Ascending aorta (tissue), 2 donors: ENCODE results near the gene XIRP2. TPM values are rescaled to one million over a fixed set of nuclear protein-coding genes. Genes with fewer than 3 reads are reported as not detected.

Source experiments
- DNase-seq, 2 donors: peaks; one replicate each; pipeline ENCODE4 v3.0.0-alpha.2; 2019; ENCODE audit warnings: low spot score in 2 of 2
- H3K27ac ChIP-seq, 2 donors: fragments of 200-600 bp; sonication (generic); one replicate each; pipeline ENCODE4 v1.5.1; 2016 to 2017; ENCODE audit warnings: mild to moderate bottlenecking in 1 of 2
- H3K27me3 ChIP-seq: fragments of 200-600 bp; sonication (generic); one replicate; pipeline ENCODE4 v1.5.1; 2017
- H3K36me3 ChIP-seq, 2 donors: fragments of 200-600 bp; sonication (generic); one replicate each; pipeline ENCODE4 v1.5.1; 2016
- H3K4me1 ChIP-seq, 2 donors: fragments of 200-600 bp; sonication (generic); one replicate each; pipeline ENCODE4 v1.5.1; 2016 to 2017; ENCODE audit warnings: mild to moderate bottlenecking in 1 of 2
- H3K4me3 ChIP-seq, 2 donors: fragments of 200-600 bp; sonication (generic); one replicate each; pipeline ENCODE4 v1.5.1; 2016 to 2017; ENCODE audit warnings: mild to moderate bottlenecking in 1 of 2
- H3K9me3 ChIP-seq, 2 donors: fragments of 200-600 bp; sonication (generic); one replicate each; pipeline ENCODE4 v1.5.1; 2016
- CTCF ChIP-seq, 3 experiments: fragments of 200-600 bp in 2 of 3; fragments of 450-650 bp in 1 of 3; sonication (generic) in 2 of 3; IDR thresholded peaks; one replicate each; pipeline ENCODE4 v1.5.1; 2016 to 2019; ENCODE audit warnings: antibody characterized with exemption in 3 of 3, mild to moderate bottlenecking in 1 of 3, moderate library complexity in 1 of 3
- intact Hi-C: fragments of 100-400 bp; cut with DNase I; formaldehyde crosslinking; loops from one replicate; pipeline ENCODE4 v1.15.1; 2023
- total RNA-seq: library from RNA; depleted of rRNA; stranded (reverse); fragments of >200 nt; gene quantifications from one replicate; pipeline ENCODE4 v1.1.0, GENCODE V29; 2016

The XIRP2 gene
- total RNA-seq, 1 donor from 2014 or later, result 1.2 TPM

GRCh38 chr2:167114018-167114417, 225.7 kb downstream of the XIRP2 start:
- no peaks in the 10 kb centered on the region for H3K27me3 ChIP-seq
- no peak overlapping the region for H3K27ac ChIP-seq
- H3K4me3 ChIP-seq, result no peak overlapping the region
- intact Hi-C loops, result no loop called here
- TF ChIP-seq CTCF (IDR thresholded peaks at IDR 0.05), result no peak
- no peaks in the 10 kb centered on the region for H3K36me3 ChIP-seq
- no peaks in the 10 kb centered on the region for H3K4me1 ChIP-seq
- no peaks in the 10 kb centered on the region for H3K9me3 ChIP-seq
- DNase-seq, result no peak

GRCh38 chr2:167115541-167115940, 227.3 kb downstream of the XIRP2 start:
- no peak for DNase-seq
- no peaks in the 10 kb centered on the region for H3K9me3 ChIP-seq
- no peak for TF ChIP-seq CTCF (IDR thresholded peaks at IDR 0.05)
- H3K27ac ChIP-seq, result no peak overlapping the region
- H3K27me3 ChIP-seq, result no peaks in the 10 kb centered on the region
- intact Hi-C loops, result no loop called here
- no peaks in the 10 kb centered on the region for H3K4me1 ChIP-seq
- no peak overlapping the region for H3K4me3 ChIP-seq
- H3K36me3 ChIP-seq, result no peaks in the 10 kb centered on the region

GRCh38 chr2:167122389-167122788, 234.1 kb downstream of the XIRP2 start:
- no peak overlapping the region for H3K27ac ChIP-seq
- no peaks in the 10 kb centered on the region for H3K27me3 ChIP-seq
- DNase-seq, result no peak
- TF ChIP-seq CTCF (IDR thresholded peaks at IDR 0.05), result no peak
- H3K4me1 ChIP-seq, result no peaks in the 10 kb centered on the region
- intact Hi-C loops, result no loop called here
- H3K36me3 ChIP-seq, result no peaks in the 10 kb centered on the region
- H3K9me3 ChIP-seq, result no peaks in the 10 kb centered on the region
- no peak overlapping the region for H3K4me3 ChIP-seq

- no peaks in the 10 kb centered on the region for H3K27me3 ChIP-seq
- no peak overlapping the region for H3K4me3 ChIP-seq
- no peaks in the 10 kb centered on the region for H3K36me3 ChIP-seq
- DNase-seq, result no peak
- no peaks in the 10 kb centered on the region for H3K4me1 ChIP-seq
- intact Hi-C loops, result loop anchor here (5.0 kb wide), 1 partner anchor 86 kb away; no protein-coding TSS in a partner anchor
- TF ChIP-seq CTCF (IDR thresholded peaks at IDR 0.05), result no peak
- no peak overlapping the region for H3K27ac ChIP-seq
- no peaks in the 10 kb centered on the region for H3K9me3 ChIP-seq
Measured at GRCh38 chr2:167126165-167126564, 237.9 kb downstream of the XIRP2 start.

GRCh38 chr2:167127135-167127534, 238.9 kb downstream of the XIRP2 start:
- intact Hi-C loops, result loop anchor here (5.0 kb wide), 1 partner anchor 85 kb away; no protein-coding TSS in a partner anchor
- Histone ChIP-seq H3K9me3 (no peaks in the 10 kb centered on the region), H3K4me1 (no peaks in the 10 kb centered on the region), H3K27me3 (no peaks in the 10 kb centered on the region), H3K36me3 (no peaks in the 10 kb centered on the region), H3K27ac (no peak overlapping the region), H3K4me3 (no peak overlapping the region)
- no peak for TF ChIP-seq CTCF (IDR thresholded peaks at IDR 0.05)
- DNase-seq, result no peak

- Histone ChIP-seq H3K4me3 (no peak overlapping the region), H3K4me1 (no peaks in the 10 kb centered on the region), H3K36me3 (no peaks in the 10 kb centered on the region), H3K9me3 (no peaks in the 10 kb centered on the region), H3K27ac (no peak overlapping the region), H3K27me3 (no peaks in the 10 kb centered on the region)
- TF ChIP-seq CTCF (IDR thresholded peaks at IDR 0.05), result no peak
- DNase-seq, result no peak
- intact Hi-C loops, result loop anchor here (5.0 kb wide), 1 partner anchor 84 kb away; no protein-coding TSS in a partner anchor
Measured at GRCh38 chr2:167128130-167128529, 239.8 kb downstream of the XIRP2 start.
